Bronchial epithelial cell (primary cell): ENCODE results near the gene IL27RA. TPM values are rescaled to one million over a fixed set of nuclear protein-coding genes. Genes with fewer than 3 reads are reported as not detected.

Source experiments
- DNase-seq: peaks from one replicate; pipeline ENCODE4 v3.0.0-alpha.2; 2010; ENCODE audit warnings: low read depth
- FAIRE-seq: peaks from 2 replicates; lab custom pipeline; 2011; peaks lifted over from hg19 to GRCh38; lab: Jason Lieb, UNC
- H3K27me3 ChIP-seq: 2 replicates; pipeline ENCODE4 v1.5.1; 2011; ENCODE audit warnings: low read length; ENCODE audit not compliant: control insufficient read depth, insufficient read depth
- H3K36me3 ChIP-seq: 2 replicates; pipeline ENCODE4 v1.5.1; 2011; ENCODE audit warnings: low read length; ENCODE audit not compliant: control insufficient read depth, insufficient read depth
- H3K4me3 ChIP-seq: 2 replicates; pipeline ENCODE4 v1.5.1; 2011; ENCODE audit warnings: mild to moderate bottlenecking, low read depth, low read length, control low read depth
- CTCF ChIP-seq: IDR thresholded peaks from 2 replicates; pipeline ENCODE4 v1.5.1; 2011; ENCODE audit warnings: mild to moderate bottlenecking, moderate library complexity, low read length, control low read depth, inconsistent platforms; ENCODE audit not compliant: insufficient read depth, severe bottlenecking
- total RNA-seq: library from RNA; depleted of rRNA; stranded (reverse); fragments of >200 nt; gene quantifications from 2 replicates; pipeline ENCODE4 v1.2.1, GENCODE V29; 2014

Gene IL27RA
- total RNA-seq, 1 donor from 2014 or later: 0.26 TPM

DNA sequence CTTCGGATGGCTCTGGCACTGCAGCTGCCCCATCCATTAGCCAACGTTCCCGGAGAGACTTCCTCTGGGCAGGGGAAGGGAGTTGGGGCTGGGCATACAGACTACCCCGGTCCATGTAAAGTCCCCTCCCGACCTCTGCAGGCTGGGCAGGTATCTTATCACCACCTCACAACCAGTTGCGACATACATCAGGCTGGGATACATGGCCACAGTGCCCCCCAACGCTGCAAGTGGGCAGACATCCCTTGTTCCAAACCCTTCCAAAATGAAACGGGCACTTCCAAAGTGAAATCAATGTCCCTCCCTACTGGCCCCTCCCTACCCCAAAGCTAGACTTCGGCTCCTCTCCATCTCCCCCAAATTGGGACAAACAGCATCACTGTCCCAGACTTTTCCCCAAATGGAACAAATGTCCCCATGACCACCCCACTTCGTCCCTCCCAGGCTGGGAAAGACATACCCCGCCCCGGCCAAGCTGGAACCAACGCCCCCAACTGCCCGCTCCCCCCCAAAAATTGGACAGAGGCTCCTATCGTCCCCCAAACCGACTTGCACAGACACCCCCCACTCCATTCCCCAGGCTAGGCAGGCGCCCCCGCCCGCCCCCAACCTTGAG lies 25.3 kb downstream of the IL27RA start:
- no peak overlapping the region for H3K4me3 ChIP-seq
- no peak for FAIRE-seq
- no peak for DNase-seq
- peaks cover 7% of the 10 kb centered on the region for H3K27me3 ChIP-seq
- TF ChIP-seq CTCF: no peak
- H3K36me3 ChIP-seq: no peaks in the 10 kb centered on the region

DNA sequence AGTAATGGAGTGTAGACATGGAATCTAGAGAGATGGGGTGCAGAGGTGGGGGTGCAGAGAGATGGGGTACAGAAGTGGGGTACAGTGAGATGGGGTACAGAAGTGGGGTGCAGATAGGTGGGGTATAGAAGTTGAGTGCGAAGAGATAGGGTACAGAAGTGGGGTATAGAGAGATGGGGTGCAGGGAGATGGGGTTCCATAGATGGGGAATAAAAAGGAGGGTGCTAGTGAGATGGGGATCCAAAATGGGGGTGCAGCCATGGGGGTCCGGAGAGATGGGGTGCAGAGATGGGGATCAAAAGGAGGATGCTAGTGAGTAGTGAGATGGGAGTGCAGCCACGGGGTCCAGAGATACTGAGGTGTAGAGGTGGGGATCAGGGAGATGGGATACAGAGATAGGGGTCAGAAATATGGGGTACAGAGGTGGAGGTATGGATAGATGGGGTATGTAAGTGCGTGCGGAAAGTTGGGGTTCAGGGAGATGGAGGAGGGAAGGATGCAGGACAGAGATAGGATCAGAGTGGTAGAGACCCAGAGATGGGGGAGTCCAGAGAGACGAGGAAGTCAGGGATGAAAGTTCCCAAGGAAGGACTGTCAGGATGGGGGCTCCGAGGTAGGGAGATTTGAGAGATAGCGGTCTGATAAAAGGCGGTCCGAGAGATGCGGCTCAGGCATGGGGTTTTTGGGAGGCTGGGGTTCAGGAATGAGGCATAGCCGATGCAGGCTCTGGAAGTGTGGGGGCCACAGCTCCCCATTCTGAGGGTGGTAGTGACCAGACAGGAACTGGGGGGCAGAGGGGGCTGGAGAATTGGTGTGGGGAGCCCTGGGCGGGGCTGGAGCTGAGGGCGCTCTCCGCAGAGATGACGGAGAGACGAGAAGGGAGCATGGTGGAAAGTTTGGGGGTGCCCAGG lies 26.9 kb downstream of the IL27RA start:
- H3K4me3 ChIP-seq: no peak overlapping the region
- H3K27me3 ChIP-seq: peaks cover 7% of the 10 kb centered on the region
- DNase-seq: no peak
- H3K36me3 ChIP-seq: no peaks in the 10 kb centered on the region
- FAIRE-seq: no peak
- TF ChIP-seq CTCF: no peak

DNA sequence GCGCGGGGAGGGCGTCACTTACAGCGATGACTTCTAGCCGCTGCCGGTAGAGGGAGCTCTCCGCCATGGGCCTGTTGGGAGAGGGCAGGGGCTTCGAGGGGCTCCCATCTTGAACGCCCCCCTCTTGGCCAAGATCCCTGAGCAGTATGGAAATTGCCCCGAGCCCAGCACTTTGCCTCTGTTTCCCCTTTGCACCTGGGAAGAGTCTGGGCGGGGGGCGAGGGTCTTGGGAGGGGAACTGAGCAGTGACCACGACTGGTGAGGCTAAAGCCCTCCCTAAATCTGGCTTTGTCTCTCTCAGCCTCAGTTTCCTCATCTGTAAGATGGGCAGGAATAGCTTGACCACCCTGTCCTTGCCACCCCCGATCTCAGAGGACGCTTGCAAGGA lies 27.5 kb downstream of the IL27RA start:
- TF ChIP-seq CTCF: peak; percentile 88
- DNase-seq (no peak), FAIRE-seq (no peak)
- Histone ChIP-seq H3K27me3 (peaks cover 7% of the 10 kb centered on the region), H3K4me3 (no peak overlapping the region), H3K36me3 (no peaks in the 10 kb centered on the region)

GRCh38 chr19:14059652-14060155 lies 28.1 kb downstream of the IL27RA start:
- peaks cover 7% of the 10 kb centered on the region for H3K27me3 ChIP-seq
- no peak for FAIRE-seq
- no peak for TF ChIP-seq CTCF

DNA sequence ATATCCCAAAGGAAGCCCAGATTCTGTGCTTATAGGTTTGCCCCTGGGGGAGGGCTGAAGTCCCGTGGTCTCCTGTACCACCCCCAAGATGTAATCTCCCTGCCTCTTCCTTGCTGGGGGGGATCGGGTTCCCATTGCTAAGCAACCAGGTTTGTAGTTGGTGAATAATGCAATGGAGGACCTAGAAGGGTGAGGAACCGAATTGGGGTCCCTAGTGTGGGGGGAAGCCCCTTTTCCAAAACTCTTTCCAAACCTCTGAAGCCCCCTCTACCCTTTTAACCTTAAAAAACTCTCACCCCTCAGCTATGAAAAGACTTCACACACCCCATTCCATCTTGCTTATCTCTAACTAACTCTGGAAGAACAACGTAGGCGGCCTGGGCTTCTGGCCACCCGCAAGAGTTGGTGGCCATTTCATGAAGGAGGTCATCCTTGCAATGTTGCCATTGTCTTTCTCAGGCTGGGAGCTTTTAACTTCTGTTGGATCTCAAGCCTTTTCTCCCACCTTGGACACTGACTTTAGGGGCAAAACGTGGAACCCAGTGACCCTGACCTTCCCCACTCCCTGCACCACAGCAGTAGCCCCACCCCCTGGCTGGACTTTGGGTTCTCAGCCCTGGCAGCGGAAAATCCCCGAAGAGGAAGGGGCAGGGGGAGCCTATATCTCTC lies 29.7 kb downstream of the IL27RA start:
- H3K27me3 ChIP-seq: peaks cover 7% of the 10 kb centered on the region
- DNase-seq (no peak), FAIRE-seq (no peak)
- no peak for TF ChIP-seq CTCF
- no peak overlapping the region for H3K4me3 ChIP-seq
- no peaks in the 10 kb centered on the region for H3K36me3 ChIP-seq

More at GRCh38 chr19:14059652-14060155, 28.1 kb downstream of the IL27RA start:
- no peak for DNase-seq
- H3K4me3 ChIP-seq: no peak overlapping the region
- H3K36me3 ChIP-seq: no peaks in the 10 kb centered on the region
